HEK293 (cell line): ENCODE results near the gene WRAP53.

Source experiments
- CTCF ChIP-seq: fragments of 450-650 bp; formaldehyde crosslinking; IDR thresholded peaks from 2 replicates; pipeline ENCODE4 v1.5.1; 2016; ENCODE audit warnings: missing biosample characterization, missing genetic modification characterization
- EGR2 ChIP-seq: fragments of 450-650 bp; formaldehyde crosslinking; IDR thresholded peaks from 2 replicates; pipeline ENCODE4 v1.5.1; 2016; ENCODE audit warnings: low read depth, missing biosample characterization, missing genetic modification characterization
- HIC1 ChIP-seq: fragments of 450-650 bp; formaldehyde crosslinking; IDR thresholded peaks from 2 replicates; pipeline ENCODE4 v1.5.1; 2016; ENCODE audit warnings: missing biosample characterization, missing genetic modification characterization
- KLF16 ChIP-seq: fragments of 450-650 bp; formaldehyde crosslinking; IDR thresholded peaks from 2 replicates; pipeline ENCODE4 v1.5.1; 2017; ENCODE audit warnings: missing biosample characterization, missing genetic modification characterization
- PRDM2 ChIP-seq: fragments of 450-650 bp; formaldehyde crosslinking; IDR thresholded peaks from 2 replicates; pipeline ENCODE4 v1.5.1; 2016; ENCODE audit warnings: missing biosample characterization, missing genetic modification characterization, borderline replicate concordance
- SCRT2 ChIP-seq: fragments of 450-650 bp; formaldehyde crosslinking; IDR thresholded peaks from 2 replicates; pipeline ENCODE4 v1.5.1; 2016; ENCODE audit warnings: missing biosample characterization, missing genetic modification characterization
- SP3 ChIP-seq: fragments of 450-650 bp; formaldehyde crosslinking; IDR thresholded peaks from 2 replicates; pipeline ENCODE4 v1.5.1; 2016; ENCODE audit warnings: missing biosample characterization, missing genetic modification characterization
- YY2 ChIP-seq: fragments of 450-650 bp; formaldehyde crosslinking; IDR thresholded peaks from 2 replicates; pipeline ENCODE4 v1.5.1; 2016; ENCODE audit warnings: missing biosample characterization, missing genetic modification characterization
- ZBTB26 ChIP-seq: fragments of 450-650 bp; formaldehyde crosslinking; optimal IDR thresholded peaks from 2 replicates; pipeline ENCODE3; 2016; ENCODE audit warnings: missing biosample characterization, mild to moderate bottlenecking, missing genetic modification characterization
- ZFHX2 ChIP-seq: fragments of 450-650 bp; formaldehyde crosslinking; conservative IDR thresholded peaks from 2 replicates; pipeline ENCODE4 v1.5.1; 2016; ENCODE audit warnings: missing biosample characterization, missing genetic modification characterization
- ZNF148 ChIP-seq: fragments of 450-650 bp; formaldehyde crosslinking; IDR thresholded peaks from 2 replicates; pipeline ENCODE4 v1.5.0; 2017; ENCODE audit warnings: missing biosample characterization, missing genetic modification characterization, borderline replicate concordance
- ZNF239 ChIP-seq: fragments of 450-650 bp; formaldehyde crosslinking; IDR thresholded peaks from 2 replicates; pipeline ENCODE4 v1.5.1; 2016; ENCODE audit warnings: missing biosample characterization, missing genetic modification characterization
- ZNF280C ChIP-seq: fragments of 450-650 bp; formaldehyde crosslinking; IDR thresholded peaks from 2 replicates; pipeline ENCODE4 v1.5.1; 2016; ENCODE audit warnings: missing biosample characterization, missing genetic modification characterization
- ZNF302 ChIP-seq: fragments of 450-650 bp; formaldehyde crosslinking; IDR thresholded peaks from 2 replicates; pipeline ENCODE4 v1.5.1; 2016; ENCODE audit warnings: missing biosample characterization, missing genetic modification characterization, low read depth
- ZNF37A ChIP-seq: fragments of 450-650 bp; IDR thresholded peaks from 2 replicates; pipeline ENCODE4 v1.5.1; 2018; ENCODE audit warnings: missing biosample characterization, missing genetic modification characterization
- ZNF548 ChIP-seq: fragments of 450-650 bp; formaldehyde crosslinking; IDR thresholded peaks from 2 replicates; pipeline ENCODE4 v1.5.1; 2016; ENCODE audit warnings: missing biosample characterization, missing genetic modification characterization
- ZNF610 ChIP-seq: fragments of 450-650 bp; formaldehyde crosslinking; IDR thresholded peaks from 2 replicates; pipeline ENCODE4 v1.5.1; 2016; ENCODE audit warnings: missing biosample characterization, missing genetic modification characterization, borderline replicate concordance
- ZNF670 ChIP-seq: fragments of 450-650 bp; formaldehyde crosslinking; IDR thresholded peaks from 2 replicates; pipeline ENCODE4 v1.5.1; 2016; ENCODE audit warnings: missing biosample characterization, missing genetic modification characterization, low read depth
- ZNF704 ChIP-seq: fragments of 450-650 bp; formaldehyde crosslinking; IDR thresholded peaks from 2 replicates; pipeline ENCODE4 v1.5.1; 2016; ENCODE audit warnings: missing biosample characterization, missing genetic modification characterization
- ZNF768 ChIP-seq: fragments of 450-650 bp; formaldehyde crosslinking; IDR thresholded peaks from 2 replicates; pipeline ENCODE4 v1.5.1; 2018; ENCODE audit warnings: missing biosample characterization, mild to moderate bottlenecking, missing genetic modification characterization
- ZNF792 ChIP-seq: fragments of 450-650 bp; formaldehyde crosslinking; IDR thresholded peaks from 2 replicates; pipeline ENCODE4 v1.5.1; 2016; ENCODE audit warnings: missing biosample characterization, missing genetic modification characterization

WRAP53 gene

GRCh38 chr17:7703584-7704479 is 15.6 kb downstream of the WRAP53 start (continued):
- TF ChIP-seq ZNF239 (tag by site-specific recombination): no peak
- TF ChIP-seq HIC1 (tag by site-specific recombination): no peak
- no peak for TF ChIP-seq CTCF (tag by site-specific recombination)
- TF ChIP-seq ZNF280C: no peak
- TF ChIP-seq ZFHX2: peak; percentile 87
- no peak for TF ChIP-seq ZNF768 (tag by site-specific recombination)
- TF ChIP-seq ZNF37A (tag by site-specific recombination): no peak
- peak; percentile 78; the same call in 1 of the 2 replicates for TF ChIP-seq SCRT2
- no peak for TF ChIP-seq ZBTB26 (tag by site-specific recombination)
- no peak for TF ChIP-seq ZNF610 (tag by site-specific recombination)
- TF ChIP-seq YY2: no peak
- TF ChIP-seq ZNF670: no peak
- no peak for TF ChIP-seq ZNF302 (tag by site-specific recombination)
- TF ChIP-seq ZNF148 (tag by site-specific recombination): no peak
- no peak for TF ChIP-seq ZNF548 (tag by site-specific recombination)
- TF ChIP-seq SP3 (tag by site-specific recombination): peak; percentile 38; the same call in 1 of the 2 replicates
- TF ChIP-seq PRDM2 (tag by site-specific recombination): no peak
- peak; percentile 84 for TF ChIP-seq EGR2 (tag by site-specific recombination)
- no peak for TF ChIP-seq ZNF704 (tag by site-specific recombination)
- TF ChIP-seq ZNF792 (tag by site-specific recombination): no peak
- TF ChIP-seq KLF16 (tag by site-specific recombination): no peak
